NOMO-1 treated with dmso at 0.1 percent for 144 hours (cell line): ENCODE measurements around the gene SYT1.

Experiments
- DNase-seq: peaks from one replicate; lab custom pipeline; 2025; ENCODE audit not compliant: unreplicated experiment; lab: John Stamatoyannopoulos, UW

SYT1 gene

GRCh38 chr12:79487386-79488110 lies 623.0 kb downstream of the SYT1 start:
- DNase-seq, result no peak
